PC-9 (cell line): ENCODE measurements around the gene JAG2. TPM values are rescaled to one million over a fixed set of nuclear protein-coding genes. Genes with fewer than 3 reads are reported as not detected.

ENCODE experiments used
- BruUV-seq: library from RNA; stranded (reverse); fragments of 400-500 nt; replicated peaks from 2 replicates; lab custom pipeline; 2021; lab: Mats Ljungman, UMichigan
- CTCF ChIA-PET: fragments of 300-600 bp; sonication (Branson Sonifier 250); formaldehyde crosslinking; loops from one replicate; lab custom pipeline; 2022; ENCODE audit warnings: antibody characterized with exemption; lab: Charles Lee
- POLR2A ChIA-PET: fragments of 300-600 bp; sonication (Branson Sonifier 250); formaldehyde crosslinking; loops from one replicate; lab custom pipeline; 2022; ENCODE audit warnings: antibody characterized with exemption; ENCODE audit not compliant: unreplicated experiment; lab: Charles Lee
- DNase-seq, 2 experiments: peaks; one replicate each; pipeline versions ENCODE4 v3.0.0 to v3.0.0-alpha.2; 2015 to 2022; ENCODE audit warnings: mixed read lengths in 1 of 2
- H2AFZ ChIP-seq: fragments of 200-600 bp; sonication (generic); 2 replicates; pipeline ENCODE4 v1.8.1; 2017; ENCODE audit warnings: antibody characterized with exemption
- H3F3A ChIP-seq: fragments of 200-600 bp; sonication (generic); 2 replicates; pipeline ENCODE4 v1.8.1; 2017; ENCODE audit warnings: antibody characterized with exemption, mild to moderate bottlenecking, low read depth; ENCODE audit not compliant: insufficient read depth
- H3K27ac ChIP-seq: fragments of 200-600 bp; sonication (generic); 2 replicates; pipeline ENCODE4 v1.6.1; 2016; ENCODE audit warnings: mixed run types
- H3K27me3 ChIP-seq: fragments of 200-600 bp; sonication (generic); 2 replicates; pipeline ENCODE4 v1.6.1; 2016; ENCODE audit warnings: low read depth, mixed run types; ENCODE audit not compliant: insufficient read depth
- H3K36me3 ChIP-seq: fragments of 200-600 bp; sonication (generic); 2 replicates; pipeline ENCODE4 v1.6.1; 2016; ENCODE audit warnings: low read depth, mixed run types
- H3K4me1 ChIP-seq: fragments of 200-600 bp; sonication (generic); replicated peaks from 2 replicates; pipeline ENCODE4 v1.6.1; 2016; ENCODE audit warnings: mixed run types; ENCODE audit not compliant: insufficient read depth
- H3K4me2 ChIP-seq: fragments of 200-600 bp; sonication (generic); 2 replicates; pipeline ENCODE4 v1.6.1; 2017; ENCODE audit warnings: mixed run types
- H3K4me3 ChIP-seq: fragments of 200-600 bp; sonication (generic); 2 replicates; pipeline ENCODE4 v1.6.1; 2016; ENCODE audit warnings: mixed run types
- H3K79me2 ChIP-seq: fragments of 200-600 bp; sonication (generic); 2 replicates; pipeline ENCODE4 v1.6.1; 2017; ENCODE audit warnings: low read depth, mixed run types
- H3K9me2 ChIP-seq: fragments of 200-600 bp; sonication (generic); 2 replicates; pipeline ENCODE4 v1.8.1; 2017; ENCODE audit warnings: mild to moderate bottlenecking; ENCODE audit not compliant: insufficient read depth
- H3K9me3 ChIP-seq: fragments of 200-600 bp; sonication (generic); 2 replicates; pipeline ENCODE4 v1.8.1; 2016; ENCODE audit warnings: low read depth; ENCODE audit not compliant: insufficient read depth
- H4K20me1 ChIP-seq: fragments of 200-600 bp; sonication (generic); 2 replicates; pipeline ENCODE4 v1.8.1; 2017; ENCODE audit not compliant: insufficient read depth
- CTCF ChIP-seq: fragments of 200-600 bp; sonication (generic); conservative IDR thresholded peaks from 2 replicates; pipeline ENCODE4 v1.6.1; 2017; ENCODE audit warnings: mixed run types, antibody characterized with exemption, mild to moderate bottlenecking, moderate library complexity
- EZH2 ChIP-seq: fragments of 200-600 bp; sonication (generic); IDR thresholded peaks from 2 replicates; pipeline ENCODE4 v1.8.0; 2017; ENCODE audit warnings: antibody characterized with exemption, low read depth
- intact Hi-C: fragments of 100-400 bp; cut with micrococcal nuclease; formaldehyde crosslinking; loops from one replicate; pipeline ENCODE4 v1.10.0; 2022; ENCODE audit not compliant: unreplicated experiment
- total RNA-seq: library from RNA; stranded (reverse); gene quantifications from 2 replicates; pipeline ENCODE4 v1.2.3, GENCODE V29; 2021

JAG2 gene
- total RNA-seq, 1 experiment from 2014 or later = 17.8 TPM

- H2AFZ ChIP-seq = no peak overlapping the region
- H3K27me3 ChIP-seq = no peaks in the 10 kb centered on the region
- no peak overlapping the region for H3K4me2 ChIP-seq
- H3K79me2 ChIP-seq = no peaks in the 10 kb centered on the region
- no peak for DNase-seq
- no peaks in the 10 kb centered on the region for H3K9me2 ChIP-seq
- no peak overlapping the region for H3K4me3 ChIP-seq
- no peaks in the 10 kb centered on the region for H4K20me1 ChIP-seq
- POLR2A ChIA-PET = no interaction called here
- H3K27ac ChIP-seq = no peak overlapping the region
- no TSS peak for BruUV-seq
- TF ChIP-seq EZH2 = no peak
- TF ChIP-seq CTCF = no peak
- no peaks in the 10 kb centered on the region for H3K4me1 ChIP-seq
- intact Hi-C loops = no loop called here
- no peaks in the 10 kb centered on the region; the same call in 1 of the 2 replicates for H3K36me3 ChIP-seq
- no peaks in the 10 kb centered on the region; the same call in 1 of the 2 replicates for H3K9me3 ChIP-seq
- CTCF ChIA-PET = no interaction called here
- peaks cover 4% of the 10 kb centered on the region; the same call in 1 of the 2 replicates for H3F3A ChIP-seq
These were observed 30.5 kb downstream of the JAG2 start for GRCh38 chr14:105138021-105138541.

GRCh38 chr14:105137481-105138020 lies 31.0 kb downstream of the JAG2 start:
- H3K36me3 ChIP-seq = no peaks in the 10 kb centered on the region; the same call in 1 of the 2 replicates
- H3K79me2 ChIP-seq = no peaks in the 10 kb centered on the region
- intact Hi-C loops = no loop called here
- H3F3A ChIP-seq = peaks cover 4% of the 10 kb centered on the region; the same call in 1 of the 2 replicates
- no peaks in the 10 kb centered on the region for H3K9me2 ChIP-seq
- H3K4me1 ChIP-seq = no peaks in the 10 kb centered on the region
- H3K4me3 ChIP-seq = no peak overlapping the region
- no peaks in the 10 kb centered on the region for H3K27me3 ChIP-seq
- no peaks in the 10 kb centered on the region for H4K20me1 ChIP-seq
- CTCF ChIA-PET = no interaction called here
- BruUV-seq = no TSS peak
- POLR2A ChIA-PET = no interaction called here
- no peak overlapping the region for H2AFZ ChIP-seq
- H3K27ac ChIP-seq = no peak overlapping the region
- H3K9me3 ChIP-seq = no peaks in the 10 kb centered on the region; the same call in 1 of the 2 replicates
- TF ChIP-seq EZH2 (no peak), CTCF (no peak)
- H3K4me2 ChIP-seq = no peak overlapping the region
- no peak for DNase-seq

- no TSS peak for BruUV-seq
- DNase-seq = no peak
- no peaks in the 10 kb centered on the region for H3K9me2 ChIP-seq
- CTCF ChIA-PET = no interaction called here
- H3K79me2 ChIP-seq = no peaks in the 10 kb centered on the region
- POLR2A ChIA-PET = no interaction called here
- no peaks in the 10 kb centered on the region; the same call in 1 of the 2 replicates for H3K36me3 ChIP-seq
- no peaks in the 10 kb centered on the region for H3K27me3 ChIP-seq
- H3K4me3 ChIP-seq = no peak overlapping the region
- no peak overlapping the region for H3K27ac ChIP-seq
- intact Hi-C loops = no loop called here
- H3K4me2 ChIP-seq = no peak overlapping the region
- peaks cover 4% of the 10 kb centered on the region; the same call in 1 of the 2 replicates for H3F3A ChIP-seq
- no peaks in the 10 kb centered on the region for H4K20me1 ChIP-seq
- no peak overlapping the region for H2AFZ ChIP-seq
- peaks cover 3% of the 10 kb centered on the region for H3K9me3 ChIP-seq
- H3K4me1 ChIP-seq = no peaks in the 10 kb centered on the region
- TF ChIP-seq EZH2 = no peak
- TF ChIP-seq CTCF = no peak
These were observed 31.9 kb downstream of the JAG2 start for GRCh38 chr14:105136401-105137322.
